Measurements from ENCODE around the gene ODAD4. TPM values are rescaled to one million over a fixed set of nuclear protein-coding genes. Genes with fewer than 3 reads are reported as not detected.

The ODAD4 gene
- total and polyA plus RNA-seq, 2 of the 4 experiments (the other 2 are of a cell fraction): 0.38 to 0.54 TPM

GRCh38 chr17:41937970-41938954, 7.8 kb downstream of the ODAD4 start:
- Histone ChIP-seq H3K4ac (ENCODE audit: low read depth, low read length) (no peak overlapping the region), H2BK120ac (ENCODE audit: low read depth, low read length) (no peak overlapping the region), H3K56ac (ENCODE audit: extremely low read depth, insufficient read depth, low read length) (no peak overlapping the region), H3K4me2 (ENCODE audit: low read depth, low read length) (no peak overlapping the region), H4K91ac (ENCODE audit: insufficient read depth, low read depth, low read length) (no peak overlapping the region), H3K36me3 (ENCODE audit: control insufficient read depth, insufficient read depth, low read length) (peaks cover 3% of the 10 kb centered on the region), H3K9me3 (ENCODE audit: control insufficient read depth, insufficient read depth, low read length) (no peaks in the 10 kb centered on the region), H3K79me1 (ENCODE audit: low read depth in 1 of 2, low read length in 2 of 2) (no peaks in the 10 kb centered on the region), H2BK20ac (ENCODE audit: low read depth, low read length) (no peak overlapping the region), H3K9ac (ENCODE audit: low read depth, low read length) (no peak overlapping the region), H3K23ac (ENCODE audit: low read depth, low read length) (no peak overlapping the region), H2AFZ (replicated peaks; ENCODE audit: low read length, poor library complexity) (no peak overlapping the region), H2BK15ac (ENCODE audit: low read depth, low read length) (no peak overlapping the region), H3K18ac (ENCODE audit: low read depth, low read length) (no peak overlapping the region), H3K9me1 (ENCODE audit: insufficient read depth, low read length) (no peaks in the 10 kb centered on the region; the same call in 1 of the 2 replicates), H3K4me1 (ENCODE audit: control insufficient read depth, insufficient read depth, low read length) (no peaks in the 10 kb centered on the region), H4K20me1 (ENCODE audit: insufficient read depth, low read length) (no peaks in the 10 kb centered on the region), H3K27ac (ENCODE audit: insufficient read depth, low read length) (no peak overlapping the region), H3K27me3 (ENCODE audit: control insufficient read depth, insufficient read depth, low read length) (no peaks in the 10 kb centered on the region), H4K5ac (ENCODE audit: low read depth, low read length) (no peak overlapping the region), H4K8ac (ENCODE audit: low read depth in 2 of 2, low read length in 2 of 2) (no peak overlapping the region), H2AK9ac (replicated peaks; ENCODE audit: low read depth, low read length, poor library complexity) (no peak overlapping the region), H3K4me3 (ENCODE audit: insufficient read depth, low read depth, low read length) (no peak overlapping the region), H2AK5ac (ENCODE audit: low read depth, low read length) (no peak overlapping the region), H2BK5ac (ENCODE audit: low read depth, low read length, poor library complexity, severe bottlenecking) (no peak overlapping the region), H3K14ac (replicated peaks; ENCODE audit: low read depth, low read length) (no peak overlapping the region)
- in situ Hi-C loops (cut with MboI; ENCODE audit: low sequenced_read_pairs): no loop called here
- ChIA-PET POLR2A (ENCODE audit: unreplicated experiment) (no interaction called here), CTCF (no interaction called here)
- no TSS peak for BruUV-seq (replicated peaks)
- WGBS, 2 experiments (ENCODE audit: extremely low coverage in 2 of 2, insufficient read length in 1 of 2): 83% methylated on average over 5 of the region's 19 CpGs; no CpG with 5 or more reads in 1 of the 2 experiments
- intact Hi-C loops (cut with micrococcal nuclease): no loop called here
- TF ChIP-seq BHLHE40 (IDR thresholded peaks at IDR 0.05; ENCODE audit: low read depth, low read length) (no peak), MAFK (IDR thresholded peaks at IDR 0.05; ENCODE audit: low read depth, low read length) (no peak), NFE2L2 (IDR thresholded peaks at IDR 0.05; ENCODE audit: low read depth, low read length) (no peak), POLR2A (IDR thresholded peaks at IDR 0.05; ENCODE audit: low read depth, low read length) (no peak), RAD21 (IDR thresholded peaks at IDR 0.05; ENCODE audit: low read length) (no peak), CEBPB (IDR thresholded peaks at IDR 0.05; ENCODE audit: low read depth, low read length) (no peak), RCOR1 (IDR thresholded peaks at IDR 0.05; ENCODE audit: insufficient replicate concordance, low read length) (no peak), USF2 (IDR thresholded peaks at IDR 0.05; ENCODE audit: low read depth, low read length) (no peak), SMC3 (IDR thresholded peaks at IDR 0.05; ENCODE audit: low read depth, low read length) (no peak), RFX5 (IDR thresholded peaks at IDR 0.05; ENCODE audit: low read depth, low read length) (no peak), MAZ (IDR thresholded peaks at IDR 0.05; ENCODE audit: borderline replicate concordance, low read depth, low read length) (no peak)
- dilution Hi-C loops (cut with HindIII; ENCODE audit: low sequenced_read_pairs, unreplicated experiment): no loop called here
- DNase-seq (no peak), ATAC-seq (ENCODE audit: low read depth) (no peak)
